Measurements from ENCODE around the gene KDM4C.

GRCh38 chr9:7075154-7075553 is 317.4 kb downstream of the KDM4C start:
- TF ChIP-seq CTCF (IDR thresholded peaks at IDR 0.05) (no peak), EZH2phosphoT487 (IDR thresholded peaks at IDR 0.05) (no peak)

Data from neural progenitor cell (in vitro differentiated cells).